MM.1S (cell line): ENCODE results near the gene DCAF6.

Source experiments
- DNase-seq: peaks from one replicate; pipeline ENCODE4 v3.0.0-alpha.2; 2015
- H2AFZ ChIP-seq: fragments of 300-600 bp; sonication (generic); 2 replicates; pipeline ENCODE4 v1.6.0; 2016; ENCODE audit warnings: antibody characterized with exemption, low read length
- H3F3A ChIP-seq: fragments of 300-600 bp; sonication (generic); 2 replicates; pipeline ENCODE4 v1.6.1; 2016; ENCODE audit warnings: mild to moderate bottlenecking, antibody characterized with exemption, low read length, moderate library complexity, mixed read lengths; ENCODE audit not compliant: insufficient read depth
- H3K27ac ChIP-seq: fragments of 300-600 bp; sonication (generic); 2 replicates; pipeline ENCODE4 v1.5.1; 2016; ENCODE audit warnings: mild to moderate bottlenecking, low read length
- H3K27me3 ChIP-seq: fragments of 300-600 bp; sonication (generic); replicated peaks from 2 replicates; pipeline ENCODE4 v1.6.0; 2016; ENCODE audit warnings: low read length; ENCODE audit not compliant: insufficient read depth
- H3K36me3 ChIP-seq: fragments of 300-600 bp; sonication (generic); replicated peaks from 2 replicates; pipeline ENCODE4 v1.6.1; 2016; ENCODE audit warnings: mild to moderate bottlenecking, low read length, mixed read lengths; ENCODE audit not compliant: insufficient read depth
- H3K4me1 ChIP-seq: fragments of 300-600 bp; sonication (generic); 2 replicates; pipeline ENCODE4 v1.6.1; 2016; ENCODE audit warnings: low read length, mixed read lengths
- H3K4me2 ChIP-seq: fragments of 300-600 bp; sonication (generic); 2 replicates; pipeline ENCODE4 v1.6.0; 2016; ENCODE audit warnings: low read depth, low read length
- H3K4me3 ChIP-seq: fragments of 300-600 bp; sonication (generic); 2 replicates; pipeline ENCODE4 v1.5.1; 2016; ENCODE audit warnings: low read length, mixed read lengths
- H3K79me2 ChIP-seq: fragments of 300-600 bp; sonication (generic); 2 replicates; pipeline ENCODE4 v1.6.1; 2016; ENCODE audit warnings: mixed run types, low read length, mixed read lengths
- H3K9ac ChIP-seq: fragments of 300-600 bp; sonication (generic); 2 replicates; pipeline ENCODE4 v1.6.1; 2016; ENCODE audit warnings: low read length, mixed read lengths
- H3K9me2 ChIP-seq: fragments of 300-600 bp; sonication (generic); replicated peaks from 2 replicates; pipeline ENCODE4 v1.6.1; 2016; ENCODE audit warnings: mild to moderate bottlenecking, low read length, mixed read lengths; ENCODE audit not compliant: insufficient read depth
- H3K9me3 ChIP-seq: fragments of 300-600 bp; sonication (generic); replicated peaks from 2 replicates; pipeline ENCODE4 v1.6.1; 2016; ENCODE audit warnings: mild to moderate bottlenecking, low read length, mixed read lengths; ENCODE audit not compliant: insufficient read depth
- H4K20me1 ChIP-seq: fragments of 300-600 bp; sonication (generic); 2 replicates; pipeline ENCODE4 v1.6.1; 2016; ENCODE audit warnings: mild to moderate bottlenecking, low read length, moderate library complexity, mixed read lengths; ENCODE audit not compliant: insufficient read depth
- EZH2 ChIP-seq: fragments of 300-600 bp; sonication (generic); optimal IDR thresholded peaks from 2 replicates; pipeline ENCODE3; 2017; ENCODE audit warnings: low read depth, mild to moderate bottlenecking, antibody characterized with exemption, low read length, mixed read lengths
- EZH2phosphoT487 ChIP-seq: fragments of 300-600 bp; sonication (generic); IDR thresholded peaks from 2 replicates; pipeline ENCODE4 v1.6.1; 2018; ENCODE audit warnings: antibody characterized with exemption, low read length
- TF ChIP-seq, protein P1 (sequence below): fragments of 300-600 bp; sonication (generic); IDR thresholded peaks from 2 replicates; pipeline ENCODE4 v1.5.1; 2016; ENCODE audit warnings: antibody characterized with exemption, low read length, mixed read lengths

Gene DCAF6

DNA sequence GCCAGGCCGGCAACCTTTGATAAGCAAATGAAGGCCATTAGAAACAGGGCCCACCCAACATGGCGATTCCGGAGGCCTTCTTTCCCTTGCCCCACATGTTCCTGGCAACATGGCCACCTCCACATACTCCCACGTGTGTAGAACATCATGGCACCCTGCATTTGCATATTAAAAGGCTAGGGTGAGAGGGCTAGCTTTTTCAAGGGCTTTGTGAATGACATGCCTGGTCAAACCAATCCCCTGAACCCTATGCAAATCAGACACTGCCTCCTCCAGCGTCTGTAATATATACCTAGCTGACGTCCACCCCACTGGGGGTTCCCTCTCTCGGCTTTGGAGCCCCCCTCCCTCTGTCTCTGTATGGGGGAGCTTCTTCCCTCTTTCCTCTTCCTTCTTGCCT lies 24.2 kb upstream of the DCAF6 start:
- 0 out of 2 replicates have a peak, but pooled peaks cover 5% of the 10 kb centered on the region for H3K4me1 ChIP-seq
- H3K79me2 ChIP-seq = no peaks in the 10 kb centered on the region
- no peak overlapping the region for H3K4me2 ChIP-seq
- H3F3A ChIP-seq = no peaks in the 10 kb centered on the region
- no peaks in the 10 kb centered on the region for H3K27me3 ChIP-seq
- H4K20me1 ChIP-seq = no peaks in the 10 kb centered on the region
- TF ChIP-seq, protein P1, sequence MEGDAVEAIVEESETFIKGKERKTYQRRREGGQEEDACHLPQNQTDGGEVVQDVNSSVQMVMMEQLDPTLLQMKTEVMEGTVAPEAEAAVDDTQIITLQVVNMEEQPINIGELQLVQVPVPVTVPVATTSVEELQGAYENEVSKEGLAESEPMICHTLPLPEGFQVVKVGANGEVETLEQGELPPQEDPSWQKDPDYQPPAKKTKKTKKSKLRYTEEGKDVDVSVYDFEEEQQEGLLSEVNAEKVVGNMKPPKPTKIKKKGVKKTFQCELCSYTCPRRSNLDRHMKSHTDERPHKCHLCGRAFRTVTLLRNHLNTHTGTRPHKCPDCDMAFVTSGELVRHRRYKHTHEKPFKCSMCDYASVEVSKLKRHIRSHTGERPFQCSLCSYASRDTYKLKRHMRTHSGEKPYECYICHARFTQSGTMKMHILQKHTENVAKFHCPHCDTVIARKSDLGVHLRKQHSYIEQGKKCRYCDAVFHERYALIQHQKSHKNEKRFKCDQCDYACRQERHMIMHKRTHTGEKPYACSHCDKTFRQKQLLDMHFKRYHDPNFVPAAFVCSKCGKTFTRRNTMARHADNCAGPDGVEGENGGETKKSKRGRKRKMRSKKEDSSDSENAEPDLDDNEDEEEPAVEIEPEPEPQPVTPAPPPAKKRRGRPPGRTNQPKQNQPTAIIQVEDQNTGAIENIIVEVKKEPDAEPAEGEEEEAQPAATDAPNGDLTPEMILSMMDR = no peak
- no peak for TF ChIP-seq EZH2
- no peak for TF ChIP-seq EZH2phosphoT487
- H3K36me3 ChIP-seq = no peaks in the 10 kb centered on the region
- no peaks in the 10 kb centered on the region for H3K9me3 ChIP-seq
- no peak overlapping the region for H2AFZ ChIP-seq
- no peaks in the 10 kb centered on the region for H3K9me2 ChIP-seq
- DNase-seq = no peak
- no peak overlapping the region for H3K27ac ChIP-seq
- H3K9ac ChIP-seq = no peak overlapping the region
- H3K4me3 ChIP-seq = no peak overlapping the region

DNA sequence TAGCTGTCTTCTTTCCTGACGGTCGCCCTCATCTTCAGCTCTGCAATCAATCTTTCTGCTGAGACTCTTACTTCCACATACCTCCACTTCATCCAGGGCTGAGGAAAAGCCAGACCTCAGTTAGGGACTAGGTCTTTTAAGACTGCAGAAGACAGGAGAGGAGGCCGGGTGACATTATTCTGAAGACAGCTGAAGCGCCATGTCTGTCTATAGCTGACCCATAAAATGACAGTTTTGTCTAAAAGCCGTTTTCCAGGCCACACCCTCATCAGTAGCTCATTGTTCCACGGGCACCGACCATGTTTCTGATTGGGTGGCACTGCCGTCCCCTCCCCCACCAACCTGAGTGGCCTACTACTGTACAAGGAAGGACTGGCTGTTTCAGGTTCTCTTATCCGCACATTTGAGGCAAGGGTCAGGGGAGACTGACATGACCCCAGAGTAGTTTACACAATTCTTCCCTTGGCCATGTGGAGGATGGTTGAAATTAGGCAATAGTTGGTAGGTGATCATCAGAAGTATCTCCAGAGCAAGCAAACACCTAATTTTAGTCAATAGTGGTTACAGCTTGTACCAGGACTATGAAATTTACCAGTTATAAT lies 22.5 kb upstream of the DCAF6 start, which contains the start of gene ADCY10:
ADCY10 (minus strand) TSS at position 240 of the 602 bp plus-strand sequence. CDS start 8,994 bp downstream, outside the sequence.
- DNase-seq = no peak
- H3K27ac ChIP-seq = no peak within 1 kb of the TSS
- H3K9me3 ChIP-seq = no peaks in the 10 kb centered on the region
- no peaks in the 10 kb centered on the region for H3K79me2 ChIP-seq
- H4K20me1 ChIP-seq = no peaks in the 10 kb centered on the region
- no peak within 1 kb of the TSS for H3K4me2 ChIP-seq
- no peak within 1 kb of the TSS for H3K4me3 ChIP-seq
- no peaks in the 10 kb centered on the region for H3K9me2 ChIP-seq
- TF ChIP-seq EZH2 (no peak), EZH2phosphoT487 (no peak)
- TF ChIP-seq, protein P1 = no peak
- H3K27me3 ChIP-seq = no peaks in the 10 kb centered on the region
- H3F3A ChIP-seq = no peaks in the 10 kb centered on the region
- no peak within 1 kb of the TSS for H2AFZ ChIP-seq
- no peaks in the 10 kb centered on the region for H3K36me3 ChIP-seq
- no peak within 1 kb of the TSS for H3K9ac ChIP-seq
- H3K4me1 ChIP-seq = 0 out of 2 replicates have a peak, but pooled peaks cover 5% of the 10 kb centered on the region

DNA sequence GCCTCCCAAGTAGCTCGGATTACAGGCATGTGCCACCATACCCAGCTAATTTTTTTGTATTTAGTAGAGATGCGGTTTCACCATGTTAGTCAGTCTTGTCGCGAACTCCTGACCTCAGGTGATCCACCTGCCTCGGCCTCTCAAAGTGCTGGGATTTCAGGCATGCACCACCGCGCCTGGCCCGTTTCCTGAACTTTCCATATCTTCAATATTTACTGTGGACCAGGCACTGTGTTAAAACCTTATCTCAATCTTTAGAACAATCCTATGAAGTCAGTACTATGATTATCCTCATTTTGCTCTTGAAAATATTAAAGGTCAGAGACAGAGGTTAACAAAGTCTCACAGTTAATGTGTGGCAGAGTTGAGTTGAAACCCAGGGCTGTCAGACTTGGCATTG lies 20.9 kb upstream of the DCAF6 start:
- H3K9me3 ChIP-seq = no peaks in the 10 kb centered on the region
- H3K9me2 ChIP-seq = no peaks in the 10 kb centered on the region
- no peak overlapping the region for H3K4me2 ChIP-seq
- H3K36me3 ChIP-seq = no peaks in the 10 kb centered on the region
- H4K20me1 ChIP-seq = no peaks in the 10 kb centered on the region
- H3K79me2 ChIP-seq = no peaks in the 10 kb centered on the region
- no peak overlapping the region for H3K4me3 ChIP-seq
- no peak overlapping the region for H3K9ac ChIP-seq
- no peak overlapping the region for H2AFZ ChIP-seq
- no peaks in the 10 kb centered on the region for H3K27me3 ChIP-seq
- no peak for DNase-seq
- H3F3A ChIP-seq = no peaks in the 10 kb centered on the region
- 0 out of 2 replicates have a peak, but pooled peaks cover under 1% of the 10 kb centered on the region for H3K4me1 ChIP-seq
- no peak overlapping the region for H3K27ac ChIP-seq
- TF ChIP-seq EZH2phosphoT487 (no peak), EZH2 (no peak)
- TF ChIP-seq, protein P1 = no peak
